ENCODE results near the gene NFIB. TPM values are rescaled to one million over a fixed set of nuclear protein-coding genes. Genes with fewer than 3 reads are reported as not detected.

Gene NFIB
- total RNA-seq, 1 donor from 2014 or later, result 0.30 TPM

GRCh38 chr9:14210428-14210827 is 103.5 kb downstream of the NFIB start:
- H3K4me1 ChIP-seq, result peaks cover 4% of the 10 kb centered on the region
- H3K36me3 ChIP-seq, result no peaks in the 10 kb centered on the region
- TF ChIP-seq EZH2phosphoT487 (IDR thresholded peaks at IDR 0.05), result no peak
- no peak for TF ChIP-seq CTCF (IDR thresholded peaks at IDR 0.05)
- TF ChIP-seq EZH2 (IDR thresholded peaks at IDR 0.05), result no peak
- H3K36me3 Mint-ChIP-seq, result no peaks in the 10 kb centered on the region
- no peak for DNase-seq (ENCODE audit: low spot score)
- no peak overlapping the region for H3K4me3 Mint-ChIP-seq
- peaks cover 30% of the 10 kb centered on the region for H3K4me1 Mint-ChIP-seq
- H3K4me3 ChIP-seq, result no peak overlapping the region
- H3K9ac ChIP-seq, result no peak overlapping the region
- no peak overlapping the region for H3K4me2 ChIP-seq
- H3K9me3 Mint-ChIP-seq, result no peaks in the 10 kb centered on the region
- no peaks in the 10 kb centered on the region for H3K27me3 ChIP-seq
- H4K20me1 ChIP-seq (ENCODE audit: low read depth), result no peaks in the 10 kb centered on the region
- no peaks in the 10 kb centered on the region for H3F3A ChIP-seq (ENCODE audit: low read depth)
- H3K9me3 ChIP-seq (ENCODE audit: low read depth), result no peaks in the 10 kb centered on the region
- peaks cover 4% of the 10 kb centered on the region for H3K27me3 Mint-ChIP-seq (ENCODE audit: insufficient read depth, low read depth)
- H3K27ac ChIP-seq, result no peak overlapping the region
- H3K79me2 ChIP-seq (ENCODE audit: low read depth), result no peaks in the 10 kb centered on the region
- no peak overlapping the region for H3K27ac Mint-ChIP-seq
- no peak overlapping the region for H2AFZ ChIP-seq (replicated peaks)

GRCh38 chr9:14209399-14210345 is 104.3 kb downstream of the NFIB start:
- Histone ChIP-seq H3K9me3 (ENCODE audit: low read depth) (no peaks in the 10 kb centered on the region), H2AFZ (replicated peaks) (no peak overlapping the region), H3K27me3 (no peaks in the 10 kb centered on the region), H4K20me1 (ENCODE audit: low read depth) (no peaks in the 10 kb centered on the region), H3K4me2 (no peak overlapping the region), H3F3A (ENCODE audit: low read depth) (no peaks in the 10 kb centered on the region), H3K79me2 (ENCODE audit: low read depth) (no peaks in the 10 kb centered on the region), H3K27ac (no peak overlapping the region), H3K9ac (no peak overlapping the region), H3K4me1 (peaks cover 4% of the 10 kb centered on the region), H3K36me3 (no peaks in the 10 kb centered on the region), H3K4me3 (no peak overlapping the region)
- TF ChIP-seq EZH2phosphoT487 (IDR thresholded peaks at IDR 0.05), result no peak
- Mint-ChIP-seq H3K27me3 (ENCODE audit: insufficient read depth, low read depth) (peaks cover 4% of the 10 kb centered on the region), H3K4me1 (peaks cover 30% of the 10 kb centered on the region), H3K36me3 (no peaks in the 10 kb centered on the region), H3K4me3 (no peak overlapping the region), H3K9me3 (no peaks in the 10 kb centered on the region), H3K27ac (no peak overlapping the region)
- no peak for DNase-seq (ENCODE audit: low spot score)

GRCh38 chr9:14207352-14207995 is 106.5 kb downstream of the NFIB start:
- no peak overlapping the region for H3K4me2 ChIP-seq
- no peaks in the 10 kb centered on the region for H3K27me3 ChIP-seq
- H3K36me3 ChIP-seq, result no peaks in the 10 kb centered on the region
- Mint-ChIP-seq H3K27me3 (ENCODE audit: insufficient read depth, low read depth) (peaks cover 6% of the 10 kb centered on the region), H3K36me3 (no peaks in the 10 kb centered on the region), H3K9me3 (no peaks in the 10 kb centered on the region), H3K4me3 (no peak overlapping the region), H3K27ac (no peak overlapping the region), H3K4me1 (peaks cover 28% of the 10 kb centered on the region)
- H3K4me1 ChIP-seq, result peaks cover 4% of the 10 kb centered on the region
- H3F3A ChIP-seq (ENCODE audit: low read depth), result no peaks in the 10 kb centered on the region
- DNase-seq (ENCODE audit: low spot score), result no peak
- no peaks in the 10 kb centered on the region for H3K79me2 ChIP-seq (ENCODE audit: low read depth)
- H2AFZ ChIP-seq (replicated peaks), result no peak overlapping the region
- no peak for TF ChIP-seq EZH2phosphoT487 (IDR thresholded peaks at IDR 0.05)
- TF ChIP-seq CTCF (IDR thresholded peaks at IDR 0.05), result no peak
- no peak for TF ChIP-seq EZH2 (IDR thresholded peaks at IDR 0.05)
- no peak overlapping the region for H3K27ac ChIP-seq
- no peaks in the 10 kb centered on the region for H3K9me3 ChIP-seq (ENCODE audit: low read depth)
- no peak overlapping the region for H3K9ac ChIP-seq
- no peaks in the 10 kb centered on the region for H4K20me1 ChIP-seq (ENCODE audit: low read depth)
- H3K4me3 ChIP-seq, result no peak overlapping the region
